ENCODE results near the gene NAT8L. TPM values are rescaled to one million over a fixed set of nuclear protein-coding genes. Genes with fewer than 3 reads are reported as not detected.

NAT8L gene
- total RNA-seq, 2 donors from 2014 or later, result 0.41 to 36.4 TPM

GRCh38 chr4:2089222-2089621, 30.1 kb downstream of the NAT8L start:
- H3K4me3 ChIP-seq, result no peak overlapping the region
- intact Hi-C loops (cut with DNase I), result no loop called here
- H3K27me3 ChIP-seq (replicated peaks; ENCODE audit: insufficient read depth), result no peaks in the 10 kb centered on the region
- no peak overlapping the region for H3K27ac ChIP-seq
- H3K9me3 ChIP-seq, result no peaks in the 10 kb centered on the region
- DNase-seq (ENCODE audit: low spot score), result no peak
- TF ChIP-seq POLR2AphosphoS5 (IDR thresholded peaks at IDR 0.05) (no peak), CTCF (IDR thresholded peaks at IDR 0.05) (no peak)
- no peaks in the 10 kb centered on the region for H3K36me3 ChIP-seq
- H3K4me1 ChIP-seq (replicated peaks), result no peaks in the 10 kb centered on the region
- 86% methylated on average over 1 of the region's 1 CpG for WGBS

- Histone ChIP-seq H3K9me3 (no peaks in the 10 kb centered on the region), H3K4me3 (no peak overlapping the region), H3K36me3 (no peaks in the 10 kb centered on the region), H3K4me1 (replicated peaks) (no peaks in the 10 kb centered on the region), H3K27me3 (replicated peaks; ENCODE audit: insufficient read depth) (no peaks in the 10 kb centered on the region), H3K27ac (no peak overlapping the region)
- intact Hi-C loops (cut with DNase I), result no loop called here
- WGBS, result 85% methylated on average over 1 of the region's 1 CpG
- TF ChIP-seq POLR2AphosphoS5 (IDR thresholded peaks at IDR 0.05) (no peak), CTCF (IDR thresholded peaks at IDR 0.05) (no peak), POLR2A (IDR thresholded peaks at IDR 0.05) (no peak)
- no peak for DNase-seq (ENCODE audit: low spot score)
Measured at GRCh38 chr4:2090642-2091041, 31.5 kb downstream of the NAT8L start.

- DNase-seq (ENCODE audit: low spot score), result no peak
- Histone ChIP-seq H3K27ac (no peak overlapping the region), H3K27me3 (replicated peaks; ENCODE audit: insufficient read depth) (no peaks in the 10 kb centered on the region), H3K9me3 (no peaks in the 10 kb centered on the region), H3K36me3 (no peaks in the 10 kb centered on the region), H3K4me1 (replicated peaks) (no peaks in the 10 kb centered on the region), H3K4me3 (no peak overlapping the region)
- TF ChIP-seq POLR2A (IDR thresholded peaks at IDR 0.05) (no peak), CTCF (IDR thresholded peaks at IDR 0.05) (no peak), POLR2AphosphoS5 (IDR thresholded peaks at IDR 0.05) (no peak)
- intact Hi-C loops (cut with DNase I), result no loop called here
- 80% methylated on average over 15 of the region's 15 CpGs for WGBS
Measured at GRCh38 chr4:2091990-2092668, 33.0 kb downstream of the NAT8L start.

- Histone ChIP-seq H3K36me3 (no peaks in the 10 kb centered on the region), H3K4me1 (replicated peaks) (no peaks in the 10 kb centered on the region), H3K4me3 (no peak overlapping the region), H3K27ac (no peak overlapping the region), H3K9me3 (no peaks in the 10 kb centered on the region), H3K27me3 (replicated peaks; ENCODE audit: insufficient read depth) (no peaks in the 10 kb centered on the region)
- no peak for DNase-seq (ENCODE audit: low spot score)
- 82% methylated on average over 6 of the region's 6 CpGs for WGBS
- intact Hi-C loops (cut with DNase I), result no loop called here
- TF ChIP-seq POLR2A (IDR thresholded peaks at IDR 0.05) (no peak), POLR2AphosphoS5 (IDR thresholded peaks at IDR 0.05) (no peak), CTCF (IDR thresholded peaks at IDR 0.05) (no peak)
Measured at GRCh38 chr4:2092669-2093053, 33.5 kb downstream of the NAT8L start.

- H3K4me3 ChIP-seq, result no peak overlapping the region
- intact Hi-C loops (cut with DNase I), result no loop called here
- no peak for TF ChIP-seq POLR2A (IDR thresholded peaks at IDR 0.05)
- no peak for TF ChIP-seq CTCF (IDR thresholded peaks at IDR 0.05)
- TF ChIP-seq POLR2AphosphoS5 (IDR thresholded peaks at IDR 0.05), result no peak
- H3K36me3 ChIP-seq, result no peaks in the 10 kb centered on the region
- 88% methylated on average over 6 of the region's 6 CpGs for WGBS
- H3K27ac ChIP-seq, result no peak overlapping the region
- no peak for DNase-seq (ENCODE audit: low spot score)
- H3K9me3 ChIP-seq, result no peaks in the 10 kb centered on the region
- no peaks in the 10 kb centered on the region for H3K27me3 ChIP-seq (replicated peaks; ENCODE audit: insufficient read depth)
- H3K4me1 ChIP-seq (replicated peaks), result no peaks in the 10 kb centered on the region
Measured at GRCh38 chr4:2093265-2093664, 34.1 kb downstream of the NAT8L start.
